HG03025 (cell line): ENCODE data around the gene ERRFI1.

ENCODE experiments used
- ATAC-seq: cut with Tn5 transposase; IDR thresholded peaks from one replicate; pipeline ENCODE4 v1.9.1; 2021; ENCODE audit warnings: mild to moderate bottlenecking, moderate library complexity; ENCODE audit not compliant: unreplicated experiment, low FRiP score

Gene ERRFI1

DNA sequence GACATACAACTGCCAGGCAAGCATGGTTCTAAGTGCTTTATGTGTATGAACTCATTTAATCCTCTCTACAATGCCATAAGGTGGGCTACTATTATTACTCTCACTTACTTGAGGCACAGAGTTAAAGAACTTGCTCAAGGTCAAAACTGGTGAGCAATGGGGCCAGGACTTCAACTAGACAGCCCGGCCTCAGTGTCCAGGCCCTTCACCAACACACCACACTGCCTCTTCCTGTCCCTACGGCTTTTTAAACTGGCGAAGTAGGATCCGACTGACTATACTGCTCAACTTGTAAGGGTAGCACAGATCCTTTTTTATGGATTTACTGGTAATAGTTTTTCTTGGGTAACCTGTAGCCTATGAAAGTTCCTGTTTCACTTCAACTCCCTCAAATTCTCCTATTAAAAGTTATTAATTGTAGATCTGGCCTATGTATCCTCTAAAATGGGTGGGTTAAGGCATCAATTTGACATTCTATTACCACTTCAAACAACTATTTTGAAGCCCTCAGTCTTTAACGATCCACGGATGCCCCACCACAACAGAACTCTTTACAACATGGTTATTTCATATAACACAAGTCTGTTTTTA lies 4.3 kb downstream of the ERRFI1 start:
- ATAC-seq: no peak

DNA sequence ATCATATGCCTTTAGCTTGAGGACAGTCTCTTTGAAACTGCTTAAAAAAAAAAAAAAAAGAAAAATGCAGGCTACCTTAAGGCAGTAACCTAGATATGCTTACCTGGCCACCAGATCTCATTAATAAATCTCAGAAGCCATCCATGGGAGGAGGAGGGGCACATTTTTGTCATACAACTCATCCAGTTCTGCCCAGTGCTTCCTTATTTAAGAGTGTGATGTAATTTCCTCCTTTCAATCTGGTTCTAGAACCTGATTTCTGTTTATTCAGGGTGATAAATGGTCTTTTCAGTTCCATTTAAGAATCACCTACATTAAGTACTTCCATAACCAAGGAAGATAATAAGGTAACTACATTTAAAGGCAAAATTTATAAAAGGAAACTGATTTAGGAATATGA lies 6.1 kb downstream of the ERRFI1 start:
- ATAC-seq: no peak

DNA sequence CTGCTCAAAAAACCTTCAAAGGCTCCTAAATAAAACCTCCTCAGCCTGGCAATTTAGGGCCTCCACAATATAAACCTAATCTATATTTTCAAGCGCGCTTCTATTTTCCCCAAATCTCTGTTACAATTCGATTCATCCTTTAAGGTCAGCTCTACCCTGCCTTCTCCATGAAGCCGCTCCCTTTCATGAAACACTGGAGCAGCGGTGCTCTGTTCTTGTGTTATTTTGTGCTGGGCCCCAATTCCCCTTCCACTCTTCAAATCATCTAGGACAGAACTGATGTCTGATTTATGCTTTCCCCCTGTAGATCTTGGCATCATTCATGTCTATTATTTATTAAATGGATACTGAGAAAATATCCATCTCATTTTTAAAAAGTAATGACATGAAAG lies 6.9 kb downstream of the ERRFI1 start:
- no peak for ATAC-seq

DNA sequence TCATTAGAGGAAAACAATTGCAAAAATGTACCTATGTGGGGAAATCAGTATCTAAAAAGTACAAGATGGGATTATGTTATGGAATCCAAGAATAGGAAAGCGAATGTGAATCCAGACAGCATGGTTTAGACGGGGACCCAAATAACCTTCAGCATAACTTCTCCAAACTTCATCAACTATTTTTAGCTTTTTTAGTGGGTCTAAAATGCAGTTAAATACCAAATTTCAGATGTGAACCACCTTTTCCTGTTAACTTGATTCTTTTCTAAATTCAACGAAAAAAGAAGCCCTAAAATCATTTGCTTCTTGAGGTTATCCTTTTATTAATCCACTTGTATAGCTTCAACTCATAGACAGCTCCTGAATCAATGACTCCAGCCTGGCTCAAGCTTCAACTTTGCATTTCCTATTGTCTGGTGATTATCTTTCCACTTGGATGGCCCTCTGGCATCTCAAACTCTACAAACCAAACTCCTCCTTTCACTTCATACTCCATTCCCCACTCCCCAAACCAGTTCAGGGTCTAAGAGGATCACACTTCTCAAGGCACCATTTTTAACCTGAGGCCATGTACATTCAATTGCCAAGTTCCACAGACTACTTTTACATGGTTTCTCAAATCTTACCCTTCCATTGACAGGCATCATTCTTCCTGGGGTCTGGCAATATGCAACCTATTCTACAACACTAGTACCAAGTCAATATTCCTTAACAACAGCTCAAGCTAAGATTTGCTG lies 7.4 kb downstream of the ERRFI1 start:
- ATAC-seq: no peak

DNA sequence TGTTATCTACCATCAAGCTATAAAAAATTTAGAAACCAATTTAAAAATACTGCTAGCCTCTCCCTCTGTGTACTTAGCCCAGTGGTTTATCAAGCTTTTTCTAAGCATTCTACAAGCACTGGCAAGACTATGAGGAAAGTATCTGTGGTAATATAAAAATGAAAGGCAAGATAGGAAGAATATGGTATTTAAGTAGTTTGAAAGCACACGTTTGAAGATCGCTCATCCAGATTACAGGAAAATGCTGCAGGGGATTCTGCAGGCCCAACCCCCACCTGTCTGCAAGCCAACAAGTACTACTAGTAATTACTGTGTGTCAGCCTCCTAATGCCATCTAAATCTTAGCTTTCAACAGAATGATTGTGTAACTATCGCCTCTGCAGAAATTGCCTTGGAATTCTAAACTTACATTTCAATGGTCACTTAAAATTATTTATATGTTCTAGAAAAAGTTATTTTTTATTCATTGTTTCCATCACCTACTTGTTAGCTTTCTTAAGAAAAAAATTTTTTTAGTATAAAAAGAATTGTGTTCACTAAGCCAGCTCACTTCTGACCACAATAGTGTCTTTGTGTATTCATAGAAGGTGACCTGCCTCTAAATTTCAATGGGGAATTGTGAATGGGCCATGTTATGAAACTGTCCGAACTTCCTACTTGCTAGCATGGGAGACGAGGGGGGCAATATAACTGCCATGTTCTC lies 8.5 kb downstream of the ERRFI1 start:
- no peak for ATAC-seq

DNA sequence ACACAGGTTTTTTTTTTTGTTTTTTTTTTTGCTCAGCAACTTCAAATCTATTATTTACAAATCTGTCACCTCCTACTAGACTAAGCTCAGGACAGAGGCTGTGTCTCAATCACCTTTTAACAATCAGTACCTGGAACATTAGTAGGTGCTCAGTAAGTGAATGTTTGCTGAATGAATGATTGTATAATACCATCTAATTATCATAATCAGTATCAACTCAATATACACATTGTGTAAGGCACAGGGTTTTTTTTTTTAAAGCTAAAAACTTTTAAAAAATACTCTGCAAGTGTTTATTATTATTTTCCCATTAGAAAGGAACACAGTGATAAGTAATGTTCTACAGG lies 9.2 kb downstream of the ERRFI1 start:
- ATAC-seq: no peak

DNA sequence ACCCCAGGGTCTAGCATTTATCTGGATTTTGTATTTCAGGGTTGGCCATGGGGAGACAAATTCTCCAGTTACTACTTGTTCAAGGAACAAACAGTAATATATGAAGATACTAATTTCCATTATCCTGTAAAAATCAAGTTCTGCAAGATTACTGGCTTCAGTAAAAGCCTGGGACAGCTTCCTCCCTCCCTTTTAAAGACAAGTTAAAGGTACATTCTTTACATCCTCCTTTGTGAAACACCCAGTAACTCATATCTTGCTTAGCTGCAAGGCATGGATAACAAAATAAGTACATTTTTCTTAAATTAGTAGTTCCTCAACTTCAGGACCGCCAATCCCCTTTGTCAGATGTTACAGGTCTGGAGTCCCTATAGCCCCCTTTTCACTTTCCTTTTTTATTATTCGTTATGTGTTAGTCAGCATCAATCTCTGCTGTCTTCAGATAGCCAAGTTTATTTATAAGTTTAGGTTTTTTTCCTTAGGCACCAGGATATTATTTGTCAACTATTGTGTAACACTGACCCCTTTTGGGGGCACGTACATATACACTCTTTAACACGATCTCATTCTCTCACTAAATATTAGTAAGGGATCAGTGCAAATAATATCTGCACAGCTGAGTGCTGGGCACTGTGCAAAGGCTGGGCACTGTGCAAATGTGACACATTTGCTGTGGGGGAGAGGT lies 9.8 kb downstream of the ERRFI1 start:
- ATAC-seq: no peak

DNA sequence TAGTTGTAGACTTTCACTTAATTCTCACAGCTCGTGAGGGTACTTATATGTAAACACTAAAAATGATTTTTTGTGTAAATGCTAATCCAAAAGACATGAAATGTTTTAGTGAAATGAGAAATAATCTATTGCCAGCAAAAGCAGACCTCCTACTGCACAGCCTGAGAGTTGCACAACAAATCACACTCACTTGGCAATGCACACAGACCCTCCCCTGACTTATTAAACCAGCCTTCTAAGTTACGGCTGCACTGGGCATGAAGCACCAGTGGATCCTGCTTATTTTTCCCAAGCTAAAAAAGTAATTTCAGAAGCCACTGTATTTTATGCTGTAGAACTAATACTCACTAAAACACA lies 10.3 kb downstream of the ERRFI1 start:
- no peak for ATAC-seq

DNA sequence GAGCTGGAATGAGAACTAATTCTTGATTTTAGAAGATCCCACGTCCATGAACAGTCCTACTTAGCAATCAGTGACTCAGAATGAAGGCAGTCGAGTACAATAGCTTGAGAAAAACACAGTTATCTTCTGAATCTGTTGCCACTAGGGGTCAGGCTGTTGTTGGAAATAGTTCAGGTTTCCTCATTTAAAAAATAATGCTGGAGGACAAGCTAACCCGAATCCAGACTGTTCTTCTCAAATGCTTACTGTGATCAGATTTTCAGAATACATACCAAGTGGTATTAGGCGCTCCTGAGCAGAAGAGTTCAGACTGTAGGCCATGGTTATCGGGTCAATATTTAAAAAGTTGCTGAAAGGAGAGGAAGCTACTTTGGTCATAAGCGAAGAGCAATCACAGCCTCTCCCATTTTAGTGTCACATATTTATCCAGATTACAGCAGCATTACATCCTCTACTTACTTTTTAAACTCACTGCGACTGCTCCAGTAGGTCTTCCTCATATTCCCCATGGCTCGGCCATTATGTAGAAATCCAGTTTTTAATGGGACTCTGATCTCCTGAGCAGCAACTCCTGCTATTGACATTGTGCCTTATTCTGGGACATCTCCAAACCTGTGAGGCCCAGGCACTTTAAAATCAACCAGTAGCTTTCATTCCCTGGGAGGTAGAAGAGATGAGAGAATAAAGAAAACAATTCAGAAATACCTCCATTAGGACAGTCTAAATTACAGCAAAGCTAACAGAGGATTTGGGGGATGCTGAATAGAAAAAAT lies 10.9 kb downstream of the ERRFI1 start:
- no peak for ATAC-seq

DNA sequence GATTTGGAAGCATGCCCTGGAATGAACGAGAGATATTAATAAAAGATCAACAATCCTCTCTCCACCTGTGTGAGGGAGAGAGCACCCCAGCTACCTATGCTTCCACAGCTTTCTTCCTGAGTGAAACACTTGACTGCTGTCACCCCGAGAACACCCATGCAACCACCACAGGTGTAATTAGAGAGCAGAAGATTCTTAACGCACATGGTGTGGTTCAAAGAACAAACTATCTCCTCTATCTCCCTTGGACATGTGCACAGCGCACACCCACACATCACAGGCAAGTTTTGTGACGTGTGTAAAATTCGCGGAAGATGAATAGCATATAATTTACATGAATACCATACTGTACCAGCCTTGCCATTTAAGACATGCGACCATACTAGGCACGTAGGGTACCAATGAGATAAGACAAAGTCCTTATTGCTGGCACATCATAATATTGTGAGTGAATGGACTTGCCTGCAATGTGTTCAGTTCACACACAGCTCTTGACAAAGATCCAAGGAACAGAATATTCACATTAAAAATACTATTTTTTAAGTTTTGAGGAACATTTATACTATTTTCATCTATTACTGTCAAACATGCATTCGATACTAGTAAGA lies 11.6 kb downstream of the ERRFI1 start:
- no peak for ATAC-seq

DNA sequence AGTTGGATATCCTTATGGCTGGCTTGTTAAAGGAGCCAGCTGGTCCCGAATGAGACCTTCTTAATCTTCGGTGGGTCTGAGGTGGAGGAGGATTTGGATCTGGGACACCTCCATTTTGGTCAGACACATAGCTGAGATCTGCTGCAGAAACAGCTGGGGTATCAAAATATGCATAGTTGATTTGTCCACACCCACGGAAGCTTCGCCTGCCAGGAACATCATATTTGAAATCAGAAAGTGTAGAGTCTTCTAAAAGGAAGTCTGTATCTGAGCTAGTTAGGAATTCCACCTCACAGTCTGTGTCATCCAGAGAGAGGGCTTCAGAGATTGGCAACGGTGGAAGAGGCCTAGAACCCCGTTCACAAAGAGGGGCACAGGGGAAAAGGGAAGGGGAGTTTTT lies 12.3 kb downstream of the ERRFI1 start:
- ATAC-seq: no peak

DNA sequence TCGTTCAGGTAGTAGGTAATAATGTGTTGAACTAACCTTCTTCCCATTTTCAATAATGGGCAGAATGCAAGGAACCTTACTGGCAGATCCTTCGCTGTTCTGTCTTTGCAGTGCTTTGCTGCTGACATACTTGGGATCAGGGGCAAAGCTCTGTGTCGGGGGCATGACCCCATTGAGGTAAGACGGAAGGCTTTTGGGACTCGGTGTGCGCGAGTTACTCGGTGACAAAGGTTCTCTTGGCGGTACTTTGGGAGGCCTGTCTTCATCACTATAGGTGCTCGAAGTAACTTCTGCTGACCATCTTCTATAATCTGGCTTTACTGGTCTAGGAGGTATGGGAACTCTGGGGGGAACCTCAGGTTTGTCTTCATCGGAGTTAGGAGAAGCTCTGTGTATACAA lies 12.7 kb downstream of the ERRFI1 start:
- ATAC-seq: no peak

DNA sequence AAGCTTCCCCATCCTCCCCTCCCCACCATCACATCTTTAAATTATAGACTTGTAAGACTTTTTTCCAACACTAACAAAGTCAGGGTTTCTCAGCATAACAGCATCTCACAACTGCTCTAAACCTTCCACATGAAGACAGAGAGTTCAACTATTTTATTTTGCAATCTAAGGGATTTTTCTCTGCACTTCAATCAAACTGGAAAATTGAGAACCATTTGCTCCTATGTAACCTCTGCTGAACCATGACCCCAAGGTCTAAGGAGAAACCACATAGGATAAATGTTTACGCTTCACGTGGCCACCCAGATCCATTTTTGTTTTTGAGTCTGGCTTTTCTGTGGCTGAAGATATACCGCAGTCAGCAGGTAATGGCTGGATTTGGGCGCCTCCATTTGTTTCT lies 13.2 kb downstream of the ERRFI1 start:
- ATAC-seq: no peak

DNA sequence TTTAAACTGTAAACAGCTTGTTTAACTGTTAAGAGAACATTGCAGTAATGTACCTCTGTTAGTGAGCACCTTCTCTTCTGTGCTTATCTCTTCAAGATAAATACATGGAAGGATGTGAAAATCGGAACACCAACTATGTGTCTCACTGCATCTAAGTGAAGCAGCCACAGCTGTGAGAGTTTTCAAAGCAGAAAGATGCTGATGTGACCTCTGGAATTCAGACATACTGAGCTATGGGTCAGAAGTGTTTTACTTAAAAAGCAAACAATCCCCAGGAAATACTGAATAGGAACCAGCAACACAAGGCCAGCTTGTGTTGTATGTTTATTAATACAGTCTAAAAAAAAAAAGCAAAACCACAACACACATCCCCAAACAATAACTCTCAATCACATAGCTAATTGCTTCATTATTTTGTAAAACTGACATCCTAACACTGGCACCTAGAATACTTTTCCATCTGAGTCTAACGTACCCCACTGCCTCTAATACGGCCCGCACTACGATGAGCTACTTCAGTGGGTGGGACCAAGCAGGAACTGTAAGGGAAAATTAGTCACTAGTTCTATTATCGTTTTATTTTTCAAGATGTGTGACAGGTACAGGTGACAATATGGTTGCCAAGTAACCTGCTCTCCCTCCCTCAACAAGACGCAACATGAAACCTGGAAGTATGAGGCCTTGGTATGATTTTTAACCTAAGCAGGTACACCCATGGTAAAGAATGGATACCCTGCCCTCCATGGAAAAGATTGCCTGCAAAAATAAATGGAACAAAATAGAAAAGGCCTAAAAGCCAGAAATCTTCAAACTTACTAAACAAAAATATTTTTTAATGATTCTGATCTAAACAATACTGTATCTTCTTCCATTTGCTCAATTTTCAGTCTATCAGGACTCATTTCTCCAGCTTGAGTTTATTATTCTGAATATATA lies 13.9 kb downstream of the ERRFI1 start:
- no peak for ATAC-seq

DNA sequence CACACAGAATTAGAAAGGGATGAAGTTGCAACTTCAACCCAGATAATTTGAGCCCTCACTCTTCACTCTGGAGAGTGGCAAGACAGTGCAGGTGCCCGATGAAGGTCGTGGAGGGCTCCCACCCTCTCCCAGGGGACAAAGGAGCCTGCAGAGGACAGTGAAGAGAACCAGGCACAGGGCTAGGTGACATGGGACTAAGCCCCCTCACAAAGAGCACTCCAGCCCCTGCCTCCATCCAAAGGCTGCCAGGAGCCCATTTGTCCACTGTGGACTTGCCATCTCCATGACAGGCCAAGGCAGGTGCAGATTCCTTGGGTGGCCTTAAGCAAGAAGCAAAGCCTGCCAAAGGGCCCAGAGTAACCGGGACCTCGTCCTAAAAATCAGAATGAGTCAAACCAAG lies 15.1 kb downstream of the ERRFI1 start:
- ATAC-seq: no peak

DNA sequence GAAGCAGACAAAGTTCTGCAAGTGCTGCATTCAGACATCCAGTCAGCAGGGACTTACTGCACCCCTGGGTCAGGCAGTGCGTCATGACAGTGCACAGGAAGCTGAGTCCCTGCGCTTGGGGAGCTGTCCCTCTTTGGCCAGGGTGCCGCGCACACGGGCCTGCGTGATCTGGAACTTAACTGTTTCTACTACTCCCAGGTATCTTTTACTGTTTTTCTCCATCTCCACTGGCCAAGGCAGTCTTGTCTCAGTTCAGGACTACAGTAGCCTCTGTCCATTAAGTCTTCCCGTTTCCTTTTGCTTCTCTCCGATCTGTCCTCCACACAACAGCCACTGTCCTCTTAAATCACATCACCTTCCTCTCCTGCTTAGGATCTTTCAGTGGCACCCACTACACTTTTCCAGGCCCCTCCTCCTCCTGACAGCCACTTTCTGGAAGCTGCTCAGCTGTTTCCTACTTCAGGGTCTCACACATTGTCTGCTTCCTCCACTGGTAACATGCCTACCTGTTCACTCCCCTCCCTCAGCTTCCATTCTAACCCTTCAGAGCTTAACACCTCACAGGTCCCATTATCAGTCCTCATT lies 15.9 kb downstream of the ERRFI1 start:
- ATAC-seq: no peak

DNA sequence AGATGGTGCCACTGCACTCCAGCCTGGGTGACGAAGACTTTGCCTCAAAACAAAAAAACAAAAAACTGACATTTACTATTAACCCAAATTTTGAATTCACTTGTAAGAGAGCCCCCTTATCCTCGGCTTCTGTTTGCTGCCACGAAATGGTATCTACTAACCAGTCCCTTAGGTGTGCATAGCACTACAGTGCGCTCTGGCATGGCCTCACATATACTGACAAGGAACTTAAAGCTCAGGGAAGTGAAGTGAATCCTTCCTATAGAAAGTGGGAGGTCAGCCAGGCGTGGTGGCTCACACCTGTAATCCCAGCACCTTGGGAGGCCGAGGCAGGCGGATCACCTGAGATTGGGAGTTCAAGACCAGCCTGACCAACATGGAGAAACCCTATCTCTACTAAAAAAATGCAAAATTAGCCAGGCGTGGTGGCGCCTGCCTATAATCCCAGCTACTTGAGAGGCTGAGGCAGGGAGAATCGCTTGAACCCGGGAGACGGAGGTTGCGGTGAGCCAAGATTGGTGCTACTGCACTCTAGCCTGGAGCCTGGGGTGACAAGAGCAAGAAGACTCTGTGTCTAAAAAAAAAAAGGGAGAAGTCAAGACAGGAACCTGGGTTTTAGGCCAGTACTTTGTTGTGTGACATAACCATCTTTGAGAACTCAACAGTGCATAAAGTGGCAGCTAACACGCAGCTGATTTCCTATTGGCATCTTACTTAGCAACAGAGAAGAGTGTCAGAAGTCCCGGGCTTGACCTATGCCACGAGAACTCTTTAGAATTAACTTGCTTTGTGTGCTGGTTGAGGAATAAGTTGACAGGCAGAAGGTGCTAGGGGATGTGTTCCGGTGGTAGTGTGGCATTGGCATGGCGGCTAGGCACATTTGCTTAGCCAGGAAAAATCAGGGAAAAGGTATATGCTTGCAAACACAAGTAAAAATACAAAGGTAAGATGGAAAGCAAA lies 16.8 kb downstream of the ERRFI1 start:
- ATAC-seq: no peak
